Kidney epithelial cell (primary cell): ENCODE measurements around the gene FOXP2. TPM values are rescaled to one million over a fixed set of nuclear protein-coding genes. Genes with fewer than 3 reads are reported as not detected.
"Not testable (repeated sequence)": the region's sequence is repeated elsewhere in the genome, so short reads cannot be mapped to it uniquely, and the experiment has no call there.

Source experiments
- DNase-seq: peaks from one replicate; pipeline ENCODE4 v3.0.0-alpha.2; 2010; ENCODE audit warnings: low read depth
- H3K27me3 ChIP-seq: 2 replicates; pipeline ENCODE4 v1.6.0; 2011; ENCODE audit warnings: low read length; ENCODE audit not compliant: control insufficient read depth, insufficient read depth
- H3K36me3 ChIP-seq: 2 replicates; pipeline ENCODE4 v1.5.1; 2011; ENCODE audit warnings: low read length; ENCODE audit not compliant: control insufficient read depth, insufficient read depth
- H3K4me3 ChIP-seq: 2 replicates; pipeline ENCODE4 v1.5.1; 2011; ENCODE audit warnings: low read depth, mild to moderate bottlenecking, control low read depth, low read length
- CTCF ChIP-seq: IDR thresholded peaks from 2 replicates; pipeline ENCODE4 v1.5.1; 2011; ENCODE audit warnings: mild to moderate bottlenecking, moderate library complexity, low read length, control low read depth, inconsistent platforms; ENCODE audit not compliant: insufficient read depth, poor library complexity, severe bottlenecking
- total RNA-seq: library from RNA; depleted of rRNA; stranded (reverse); fragments of >200 nt; gene quantifications from 2 replicates; pipeline ENCODE4 v1.2.3, GENCODE V29; 2015

The FOXP2 gene
- total RNA-seq, 1 donor from 2014 or later = 0.25 TPM

GRCh38 chr7:114590298-114590697, 175.7 kb downstream of the FOXP2 start:
- no peaks in the 10 kb centered on the region for H3K27me3 ChIP-seq
- H3K4me3 ChIP-seq = no peak overlapping the region
- H3K36me3 ChIP-seq = no peaks in the 10 kb centered on the region
- TF ChIP-seq CTCF = no peak
- DNase-seq = no peak

DNA sequence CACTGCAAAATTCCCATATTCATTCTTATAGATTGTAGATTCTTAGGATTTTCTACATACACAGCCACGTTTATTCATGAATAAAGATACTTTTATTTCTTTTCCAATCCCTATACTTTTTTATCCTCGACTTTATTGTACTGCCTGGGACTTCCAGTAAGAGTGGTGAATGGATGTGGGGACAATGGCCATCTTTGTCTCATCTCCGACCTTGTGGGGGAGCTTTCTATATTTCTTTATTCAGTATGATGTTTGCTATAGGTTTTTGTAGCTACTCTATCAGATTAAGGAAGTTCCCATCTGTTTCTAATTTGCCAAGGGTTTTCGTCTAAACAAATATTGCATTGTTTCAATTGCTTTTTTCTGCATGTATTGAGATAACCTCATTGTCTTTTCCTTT, 184.3 kb downstream of the FOXP2 start:
- no peak for DNase-seq
- H3K4me3 ChIP-seq = no peak overlapping the region
- no peaks in the 10 kb centered on the region for H3K36me3 ChIP-seq
- TF ChIP-seq CTCF = no peak
- no peaks in the 10 kb centered on the region for H3K27me3 ChIP-seq

GRCh38 chr7:114606100-114606499, 191.5 kb downstream of the FOXP2 start:
- no peak overlapping the region for H3K4me3 ChIP-seq
- TF ChIP-seq CTCF = no peak
- H3K27me3 ChIP-seq = no peaks in the 10 kb centered on the region
- DNase-seq = no peak
- no peaks in the 10 kb centered on the region for H3K36me3 ChIP-seq

DNA sequence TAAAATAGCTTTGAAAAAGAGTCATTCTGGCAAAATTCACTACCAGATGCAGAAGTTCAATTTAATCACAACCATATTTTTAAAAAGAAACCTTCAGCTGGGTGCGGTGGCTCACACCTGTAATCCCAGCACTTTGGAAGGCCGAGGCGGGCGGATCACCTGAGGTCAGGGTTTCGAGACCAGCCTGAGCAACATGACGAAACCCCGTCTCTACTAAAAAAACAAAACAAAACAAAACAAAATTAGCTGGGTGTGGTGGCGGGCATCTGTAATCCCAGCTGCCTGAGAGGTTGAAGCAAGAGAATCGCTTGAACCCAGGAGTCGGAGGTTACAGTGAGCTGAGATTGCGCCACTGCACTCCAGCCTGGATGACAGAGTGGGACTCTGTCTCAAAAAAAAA, 194.2 kb downstream of the FOXP2 start:
- H3K36me3 ChIP-seq, DNase-seq, H3K4me3 ChIP-seq, H3K27me3 ChIP-seq: not testable (repeated sequence)

- no peak for DNase-seq
- no peaks in the 10 kb centered on the region for H3K27me3 ChIP-seq
- no peak for TF ChIP-seq CTCF
These were observed 205.6 kb downstream of the FOXP2 start for GRCh38 chr7:114620208-114620607.

DNA sequence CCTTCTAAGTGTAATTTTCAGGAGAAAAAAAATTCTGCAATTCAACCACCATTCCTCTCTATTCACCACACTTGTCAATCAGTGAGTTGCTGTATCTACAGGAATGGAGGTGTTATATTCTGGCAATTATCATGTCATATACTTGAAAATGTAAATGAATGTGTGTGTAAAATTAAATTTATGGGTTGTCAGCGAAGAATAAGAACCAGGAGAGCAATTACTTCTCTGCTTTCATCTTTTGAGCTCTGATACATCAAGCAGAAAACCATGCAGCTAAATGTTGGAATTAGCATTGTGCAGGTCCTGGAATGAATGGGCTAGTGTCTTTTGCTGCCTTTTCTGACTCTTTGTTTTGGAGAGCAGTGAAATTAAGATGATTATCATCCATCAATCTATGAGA, 207.6 kb downstream of the FOXP2 start:
- Histone ChIP-seq H3K4me3 (no peak overlapping the region), H3K36me3 (no peaks in the 10 kb centered on the region), H3K27me3 (no peaks in the 10 kb centered on the region)
- no peak for TF ChIP-seq CTCF
- no peak for DNase-seq

More at GRCh38 chr7:114620208-114620607, 205.6 kb downstream of the FOXP2 start:
- H3K36me3 ChIP-seq = no peaks in the 10 kb centered on the region
- H3K4me3 ChIP-seq = no peak overlapping the region
